BLaER1 treated with 17β-estradiol and CSF1 and Interleukin-3, amounts not matched to agents 10 nM and 100 nM (cell line): Measurements from ENCODE around the gene BAIAP2L1.

Experiments
- H3K27ac ChIP-seq, 11 experiments: shearing (Covaris generic); formaldehyde crosslinking; 2 replicates each; pipeline ENCODE4 v1.8.1; 2022
- H3K27me3 ChIP-seq, 11 experiments: shearing (Covaris generic); formaldehyde crosslinking; 2 replicates each; pipeline ENCODE4 v1.8.1; 2022
- H3K36me3 ChIP-seq, 11 experiments: shearing (Covaris generic); formaldehyde crosslinking; 2 replicates each; pipeline ENCODE4 v1.8.1; 2022
- H3K4me1 ChIP-seq, 10 experiments: shearing (Covaris generic); formaldehyde crosslinking; 2 replicates each; pipeline ENCODE4 v1.8.1; 2022
- H3K4me2 ChIP-seq, 11 experiments: shearing (Covaris generic); formaldehyde crosslinking; 2 replicates each; pipeline ENCODE4 v1.8.1; 2022
- H3K4me3 ChIP-seq, 10 experiments: shearing (Covaris generic); formaldehyde crosslinking; 2 replicates each; pipeline ENCODE4 v1.8.1; 2022
- H3K9ac ChIP-seq, 11 experiments: shearing (Covaris generic); formaldehyde crosslinking; 2 replicates each; pipeline ENCODE4 v1.8.1; 2022
- H3K9me3 ChIP-seq, 11 experiments: shearing (Covaris generic); formaldehyde crosslinking; replicated peaks in 1 of 11; 2 replicates each; pipeline ENCODE4 v1.8.1; 2022
- H4K20me1 ChIP-seq, 11 experiments: shearing (Covaris generic); formaldehyde crosslinking; 2 replicates each; pipeline ENCODE4 v1.8.1; 2022
- Cebpa-rat ChIP-seq, 11 experiments: shearing (Covaris generic); IDR thresholded peaks; 2 replicates each; pipeline ENCODE4 v1.8.1; 2022

Gene BAIAP2L1

GRCh38 chr7:98283127-98283886 is 117.6 kb downstream of the BAIAP2L1 start:
- Histone ChIP-seq H3K9ac (peak overlapping the region; percentile 96 to 99 (median 97)), H3K27ac (peak overlapping the region; percentile 91 to 98 (median 95)), H3K27me3 (no peaks in the 10 kb centered on the region), H3K4me1 (peaks cover 47 to 76% (median 69%) of the 10 kb centered on the region in 10 experiments), H3K36me3 (peaks cover 12 to 57% (median 51%) of the 10 kb centered on the region in 11 experiments; a peak in 21 of 22 replicates), H3K9me3 (no peaks in the 10 kb centered on the region), H3K4me3 (peak overlapping the region; percentile 84 to 97 (median 94)), H4K20me1 (peaks cover 49 to 63% (median 51%) of the 10 kb centered on the region in 11 experiments), H3K4me2 (peak overlapping the region; percentile 95 to 100 (median 99))
- TF ChIP-seq Cebpa-rat (IDR thresholded peaks at IDR 0.05): peak in 10 of 11 experiments; percentile 18 to 74 (median 46); a peak in 13 of 22 replicates

- no peak for TF ChIP-seq Cebpa-rat (IDR thresholded peaks at IDR 0.05)
- Histone ChIP-seq H3K9ac (peak overlapping the region; percentile 96 to 99 (median 97)), H3K27me3 (no peaks in the 10 kb centered on the region), H3K9me3 (no peaks in the 10 kb centered on the region), H3K4me1 (peaks cover 41 to 70% (median 63%) of the 10 kb centered on the region in 10 experiments), H3K4me3 (peak overlapping the region; percentile 84 to 97 (median 94)), H3K4me2 (peak overlapping the region; percentile 95 to 100 (median 99)), H3K36me3 (peaks cover 7 to 51% (median 45%) of the 10 kb centered on the region in 11 experiments; a peak in 20 of 22 replicates), H4K20me1 (peaks cover 43 to 57% (median 45%) of the 10 kb centered on the region in 11 experiments), H3K27ac (peak overlapping the region; percentile 91 to 98 (median 95))
Measured at GRCh38 chr7:98282703-98283102, 118.2 kb downstream of the BAIAP2L1 start.

GRCh38 chr7:98281757-98282606 is 118.9 kb downstream of the BAIAP2L1 start:
- Histone ChIP-seq H3K9me3 (no peaks in the 10 kb centered on the region), H3K4me2 (peak overlapping the region; percentile 95 to 100 (median 99)), H3K27ac (peak overlapping the region; percentile 91 to 98 (median 95)), H3K27me3 (no peaks in the 10 kb centered on the region), H3K36me3 (peaks cover 7 to 44% (median 38%) of the 10 kb centered on the region in 11 experiments; a peak in 20 of 22 replicates), H3K4me3 (peak overlapping the region; percentile 84 to 97 (median 94)), H3K4me1 (peaks cover 40 to 63% (median 55%) of the 10 kb centered on the region in 10 experiments), H4K20me1 (peaks cover 36 to 50% (median 38%) of the 10 kb centered on the region in 11 experiments), H3K9ac (peak overlapping the region; percentile 96 to 99 (median 97))
- no peak for TF ChIP-seq Cebpa-rat (IDR thresholded peaks at IDR 0.05)

- Histone ChIP-seq H3K4me1 (peaks cover 40 to 54% (median 47%) of the 10 kb centered on the region in 10 experiments), H3K4me3 (peak within 1 kb of the TSS; percentile 84 to 97 (median 94)), H3K4me2 (peak within 1 kb of the TSS; percentile 96 to 100 (median 99)), H3K27ac (peak within 1 kb of the TSS; percentile 91 to 98 (median 95)), H3K9ac (peak within 1 kb of the TSS; percentile 96 to 99 (median 97)), H3K36me3 (peaks cover 7 to 37% (median 28%) of the 10 kb centered on the region in 11 experiments; a peak in 19 of 22 replicates), H3K9me3 (no peaks in the 10 kb centered on the region), H4K20me1 (peaks cover 27 to 41% (median 29%) of the 10 kb centered on the region in 11 experiments), H3K27me3 (no peaks in the 10 kb centered on the region)
- TF ChIP-seq Cebpa-rat (IDR thresholded peaks at IDR 0.05): no peak
Measured at GRCh38 chr7:98280791-98281756, 119.8 kb downstream of the BAIAP2L1 start, which contains the start of gene BRI3. Gene BRI3 (plus strand): TSS chr7:98281686. CDS start chr7:98281796, 110 bp downstream.

- H3K4me1 ChIP-seq: peaks cover 36 to 51% (median 40%) of the 10 kb centered on the region in 10 experiments
- no peak for TF ChIP-seq Cebpa-rat (IDR thresholded peaks at IDR 0.05)
- peaks cover 19 to 33% (median 21%) of the 10 kb centered on the region in 11 experiments for H4K20me1 ChIP-seq
- H3K27me3 ChIP-seq: no peaks in the 10 kb centered on the region
- H3K9me3 ChIP-seq: no peaks in the 10 kb centered on the region
- H3K9ac ChIP-seq: peak overlapping the region; percentile 61 to 82 (median 78); a peak in 21 of 22 replicates
- H3K4me3 ChIP-seq: peak overlapping the region; percentile 51 to 97 (median 65)
- peaks cover 1 to 29% (median 21%) of the 10 kb centered on the region in 11 experiments; a peak in 18 of 22 replicates for H3K36me3 ChIP-seq
- peak overlapping the region; percentile 79 to 99 (median 95) for H3K4me2 ChIP-seq
- H3K27ac ChIP-seq: peak overlapping the region in 8 of 11 experiments; percentile 61 to 98 (median 74); a peak in 11 of 22 replicates
Measured at GRCh38 chr7:98280296-98280695, 120.6 kb downstream of the BAIAP2L1 start.

GRCh38 chr7:98278936-98279335 is 122.0 kb downstream of the BAIAP2L1 start:
- no peaks in the 10 kb centered on the region for H3K27me3 ChIP-seq
- peaks cover 5 to 19% (median 8%) of the 10 kb centered on the region in 11 experiments; a peak in 20 of 22 replicates for H4K20me1 ChIP-seq
- peaks cover 32 to 58% (median 35%) of the 10 kb centered on the region in 10 experiments for H3K4me1 ChIP-seq
- no peak for TF ChIP-seq Cebpa-rat (IDR thresholded peaks at IDR 0.05)
- H3K27ac ChIP-seq: no peak overlapping the region
- H3K9ac ChIP-seq: no peak overlapping the region
- H3K4me3 ChIP-seq: no peak overlapping the region
- peak overlapping the region in 2 of 11 experiments; percentile 0 to 25; a peak in 2 of 22 replicates for H3K4me2 ChIP-seq
- no peaks in the 10 kb centered on the region for H3K9me3 ChIP-seq
- peaks cover 0 to 18% (median 8%) of the 10 kb centered on the region in 11 experiments; a peak in 16 of 22 replicates for H3K36me3 ChIP-seq

GRCh38 chr7:98278408-98278807 is 122.5 kb downstream of the BAIAP2L1 start:
- Histone ChIP-seq H3K36me3 (peaks cover 0 to 13% (median 4%) of the 10 kb centered on the region in 11 experiments; a peak in 13 of 22 replicates), H4K20me1 (peaks cover under 1 to 14% (median 2%) of the 10 kb centered on the region in 11 experiments; a peak in 14 of 22 replicates), H3K9me3 (no peaks in the 10 kb centered on the region), H3K9ac (no peak overlapping the region), H3K4me2 (peak overlapping the region in 1 of 11 experiments; percentile 0; a peak in 1 of 22 replicates), H3K27ac (no peak overlapping the region), H3K27me3 (no peaks in the 10 kb centered on the region), H3K4me1 (peaks cover 32 to 63% (median 35%) of the 10 kb centered on the region in 10 experiments), H3K4me3 (no peak overlapping the region)
- no peak for TF ChIP-seq Cebpa-rat (IDR thresholded peaks at IDR 0.05)
